HepG2 (cell line): ENCODE results near the gene ACAP3. TPM values are rescaled to one million over a fixed set of nuclear protein-coding genes. Genes with fewer than 3 reads are reported as not detected.

Source experiments
- ATAC-seq: fragments of 200-7000 bp; cut with Tn5 transposase; 3 replicates; pipeline ENCODE4 v1.9.1; 2020; ENCODE audit warnings: mild to moderate bottlenecking, moderate library complexity
- BruUV-seq: library from RNA; stranded (reverse); fragments of 400-500 nt; replicated peaks from 2 replicates; lab custom pipeline; 2021; lab: Mats Ljungman, UMichigan
- CTCF ChIA-PET: fragments of 300-600 bp; formaldehyde crosslinking; extraction: SDS; loops from one replicate; lab custom pipeline; 2021; ENCODE audit warnings: low total read pairs, inconsistent platforms, low intra/inter-chr PET ratio; lab: Yijun Ruan, JAX
- POLR2A ChIA-PET: fragments of 350-600 bp; sonication (Branson Sonifier 250); formaldehyde crosslinking; loops from one replicate; lab custom pipeline; 2020; ENCODE audit warnings: antibody characterized with exemption, inconsistent platforms; lab: Yijun Ruan, JAX
- DNase-seq: peaks from one replicate; pipeline ENCODE4 v3.0.0-alpha.2; 2015; ENCODE audit warnings: low spot score
- FAIRE-seq: peaks from 3 replicates; lab custom pipeline; 2011; peaks lifted over from hg19 to GRCh38; lab: Jason Lieb, UNC
- H2AFZ ChIP-seq: one replicate; pipeline ENCODE4 v1.6.1; 2011; ENCODE audit warnings: low read length, inconsistent platforms
- H3K27ac ChIP-seq: fragments of 300-600 bp; 3 replicates; pipeline ENCODE4 v1.8.0; 2011; ENCODE audit warnings: mixed run types, mild to moderate bottlenecking, mixed read lengths, low read length, inconsistent platforms; ENCODE audit not compliant: insufficient read depth; ENCODE audit errors: extremely low read length
- H3K27me3 ChIP-seq, 2 experiments: fragments of 200-600 bp in 1 of 2; 2 replicates in 1 of 2; 3 replicates in 1 of 2; pipeline versions ENCODE4 v1.6.0 to v1.8.0; 2011; ENCODE audit warnings: low read length in 2 of 2, mild to moderate bottlenecking in 2 of 2, moderate library complexity in 2 of 2, inconsistent platforms in 1 of 2; ENCODE audit not compliant: insufficient read depth in 2 of 2, control insufficient read depth in 1 of 2
- H3K36me3 ChIP-seq, 2 experiments: fragments of 200-600 bp in 1 of 2; replicated peaks in 1 of 2; 2 replicates in 1 of 2; 3 replicates in 1 of 2; pipeline versions ENCODE4 v1.5.1 to v1.8.0; 2011; ENCODE audit warnings: low read length in 2 of 2, inconsistent platforms in 1 of 2; ENCODE audit not compliant: insufficient read depth in 2 of 2, control insufficient read depth in 1 of 2
- H3K4me1 ChIP-seq: 2 replicates; pipeline ENCODE4 v1.5.1; 2012; ENCODE audit warnings: low read length, inconsistent platforms; ENCODE audit not compliant: insufficient read depth
- H3K4me2 ChIP-seq: 2 replicates; pipeline ENCODE4 v1.6.0; 2011; ENCODE audit warnings: low read depth, low read length, inconsistent platforms
- H3K4me3 ChIP-seq, 3 experiments: fragments of 200-600 bp in 1 of 3; sonication (generic), shearing (Covaris generic) in 1 of 3; replicated peaks in 1 of 3; 2 replicates each; pipeline ENCODE4 v1.5.1; 2011 to 2016; ENCODE audit warnings: low read length in 3 of 3, inconsistent platforms in 2 of 3, low read depth in 2 of 3, mild to moderate bottlenecking in 2 of 3, control low read depth in 1 of 3, mixed read lengths in 1 of 3; ENCODE audit not compliant: insufficient read depth in 1 of 3
- H3K79me2 ChIP-seq: one replicate; pipeline ENCODE4 v1.6.1; 2011; ENCODE audit warnings: low read length, inconsistent platforms; ENCODE audit not compliant: insufficient read depth
- H3K9ac ChIP-seq: 2 replicates; pipeline ENCODE4 v1.6.0; 2011; ENCODE audit warnings: mild to moderate bottlenecking, low read depth, low read length, inconsistent platforms; ENCODE audit not compliant: insufficient read depth
- H3K9me3 ChIP-seq: 2 replicates; pipeline ENCODE4 v1.5.1; 2012; ENCODE audit warnings: mild to moderate bottlenecking, low read length
- H4K20me1 ChIP-seq: 2 replicates; pipeline ENCODE4 v1.6.0; 2011; ENCODE audit warnings: inconsistent platforms, mild to moderate bottlenecking, low read length, moderate library complexity; ENCODE audit not compliant: insufficient read depth
- ARNTL ChIP-seq: sonication (generic); formaldehyde crosslinking; IDR thresholded peaks from 2 replicates; pipeline ENCODE4 v1.4.0; 2020; ENCODE audit warnings: mild to moderate bottlenecking, missing genetic modification reagents
- CENPBD1 ChIP-seq: sonication (generic); formaldehyde crosslinking; IDR thresholded peaks from 2 replicates; pipeline ENCODE4 v1.8.0; 2022; ENCODE audit warnings: missing genetic modification reagents, low read depth, mild to moderate bottlenecking, borderline replicate concordance
- CENPT ChIP-seq: sonication (generic); formaldehyde crosslinking; IDR thresholded peaks from 2 replicates; pipeline ENCODE4 v1.8.0; 2022; ENCODE audit warnings: low read depth, mild to moderate bottlenecking, moderate library complexity, missing genetic modification reagents
- GMEB2 ChIP-seq: IDR thresholded peaks from 2 replicates; pipeline ENCODE4 v1.6.1; 2016; ENCODE audit warnings: missing biosample characterization, missing genetic modification reagents, low read depth
- HOXA5 ChIP-seq: sonication (generic); formaldehyde crosslinking; IDR thresholded peaks from 2 replicates; pipeline ENCODE4 v1.4.0; 2020; ENCODE audit warnings: missing genetic modification reagents
- JDP2 ChIP-seq: sonication (generic); formaldehyde crosslinking; IDR thresholded peaks from 2 replicates; pipeline ENCODE4 v1.8.1; 2022; ENCODE audit warnings: missing genetic modification reagents, borderline replicate concordance
- MIER3 ChIP-seq: IDR thresholded peaks from 2 replicates; pipeline ENCODE4 v1.6.1; 2016; ENCODE audit warnings: missing compliant biosample characterization, borderline replicate concordance
- MIXL1 ChIP-seq: IDR thresholded peaks from 2 replicates; pipeline ENCODE4 v1.6.1; 2016
- NFATC3 ChIP-seq: sonication (generic); formaldehyde crosslinking; IDR thresholded peaks from 2 replicates; pipeline ENCODE4 v1.5.1; 2020; ENCODE audit warnings: mild to moderate bottlenecking, missing genetic modification reagents
- PHB2 ChIP-seq: fragments of 450-650 bp; IDR thresholded peaks from 2 replicates; pipeline ENCODE4 v1.6.1; 2018; ENCODE audit not compliant: partially characterized antibody
- PRMT3 ChIP-seq: sonication (generic); formaldehyde crosslinking; IDR thresholded peaks from 2 replicates; pipeline ENCODE4 v1.8.1; 2022; ENCODE audit warnings: low read depth, mild to moderate bottlenecking, moderate library complexity, missing genetic modification reagents, borderline replicate concordance
- USF2 ChIP-seq, 2 experiments: sonication (generic) in 1 of 2; formaldehyde crosslinking in 1 of 2; IDR thresholded peaks; 2 replicates each; pipeline versions ENCODE4 v1.5.1 to v1.6.1; 2011 to 2020; ENCODE audit warnings: borderline replicate concordance in 1 of 2, low read depth in 1 of 2, low read length in 1 of 2, mild to moderate bottlenecking in 1 of 2, missing genetic modification reagents in 1 of 2, moderate library complexity in 1 of 2
- ZBTB39 ChIP-seq: sonication (generic); formaldehyde crosslinking; IDR thresholded peaks from 2 replicates; pipeline ENCODE4 v1.5.0; 2020; ENCODE audit warnings: missing genetic modification reagents
- ZMAT3 ChIP-seq: sonication (generic); formaldehyde crosslinking; conservative IDR thresholded peaks from 2 replicates; pipeline ENCODE4 v1.7.0; 2021; ENCODE audit warnings: missing genetic modification reagents
- ZMYM4 ChIP-seq: sonication (generic); formaldehyde crosslinking; IDR thresholded peaks from 2 replicates; pipeline ENCODE4 v1.8.1; 2023; ENCODE audit warnings: mild to moderate bottlenecking, missing genetic modification reagents
- ZNF121 ChIP-seq: sonication (generic); formaldehyde crosslinking; IDR thresholded peaks from 2 replicates; pipeline ENCODE4 v1.5.0; 2020; ENCODE audit warnings: mild to moderate bottlenecking, missing genetic modification reagents
- ZNF136 ChIP-seq: sonication (generic); formaldehyde crosslinking; IDR thresholded peaks from 2 replicates; pipeline ENCODE4 v1.8.1; 2022; ENCODE audit warnings: low read depth, mild to moderate bottlenecking, moderate library complexity, missing genetic modification reagents
- ZNF367 ChIP-seq: sonication (generic); formaldehyde crosslinking; IDR thresholded peaks from 2 replicates; pipeline ENCODE4 v1.4.0; 2020; ENCODE audit warnings: missing genetic modification reagents, borderline replicate concordance
- whole genome bisulfite sequencing: methylation state at CpG from one replicate; pipeline ENCODE4 v1.1.6; 2017; ENCODE audit warnings: low lambda C conversion rate; 5-methylcytosine and 5-hydroxymethylcytosine counted together
- in situ Hi-C: cut with HindIII; loops from 2 replicates; pipeline ENCODE4 v1.10.0; 2017; ENCODE audit warnings: low pct_unique_long_range_greater_than_20kb; ENCODE audit not compliant: extremely low pct_ligation_motif_present
- intact Hi-C: fragments of 100-400 bp; cut with micrococcal nuclease; formaldehyde crosslinking; loops from one replicate; pipeline ENCODE4 v1.10.0; 2022; ENCODE audit not compliant: unreplicated experiment
- polyA plus RNA-seq, 8 experiments: library from polyadenylated mRNA; depleted of rRNA in 3 of 8; stranded (reverse) in 7 of 8; unstranded in 1 of 8; fragments of >200 nt; fragmentation: Illumina TruSeq in 4 of 8; extraction: Trizol in 4 of 8; gene quantifications; 2 replicates each; pipeline versions ENCODE4 v1.2.1 to v1.2.3, GENCODE V29; 2011 to 2016; ENCODE audit warnings: low read depth in 4 of 8, missing spikeins in 1 of 8, mixed read lengths in 1 of 8; ENCODE audit not compliant: insufficient read depth in 1 of 8
- total RNA-seq, 5 experiments: library from RNA; depleted of rRNA; stranded (reverse); fragments of >200 nt; fragmentation: Illumina TruSeq; extraction: Trizol; gene quantifications; 2 replicates each; pipeline ENCODE4 v1.2.3, GENCODE V29; 2016; ENCODE audit warnings: low read depth in 1 of 5

Gene ACAP3
- total and polyA plus RNA-seq, 2 of the 13 experiments (the other 11 are each of a cell fraction or from before 2014, with no cell fraction given), result 29.4 to 50.8 TPM

GRCh38 chr1:1343811-1344421 is 36.2 kb upstream of the ACAP3 start:
- POLR2A ChIA-PET, result interaction anchor here (1.0 kb wide), 2 partner anchors 12 to 31 kb away, joined by 3 to 7 read pairs; partner anchors contain the start of gene AURKAIP1
- Histone ChIP-seq H3K4me2 (peak overlapping the region; percentile 57; the same call in 1 of the 2 replicates), H3K9ac (0 out of 2 replicates have a peak overlapping the region, but pooled peaks have one; percentile 39), H3K27me3 (no peaks in the 10 kb centered on the region), H3K4me1 (peaks cover 42% of the 10 kb centered on the region), H3K9me3 (no peaks in the 10 kb centered on the region), H3K79me2 (peaks cover 48% of the 10 kb centered on the region), H2AFZ (no peak overlapping the region), H3K36me3 (peaks cover 9 to 20% of the 10 kb centered on the region in 2 experiments), H3K27ac (no peak overlapping the region), H3K4me3 (no peak overlapping the region), H4K20me1 (peaks cover 29% of the 10 kb centered on the region; the same call in 1 of the 2 replicates)
- WGBS, result 60% methylated on average over 1 of the region's 24 CpGs
- DNase-seq (no peak), ATAC-seq (no peak), FAIRE-seq (no peak)
- BruUV-seq, result no TSS peak
- intact Hi-C loops, result loop anchor here (2.0 kb wide), 1 partner anchor 19 kb away; the partner anchor contains the start of genes CPTP and INTS11
- in situ Hi-C loops, result no loop called here
- CTCF ChIA-PET, result interaction anchor here (2.5 kb wide), 1 partner anchor 28 kb away, joined by 11 read pairs; no protein-coding TSS in a partner anchor
- TF ChIP-seq ZBTB39 (CRISPR knock-in tag) (0 out of 2 replicates have a peak, but pooled peaks have one; percentile 35), HOXA5 (CRISPR knock-in tag) (no peak), ZNF136 (CRISPR knock-in tag) (no peak), MIER3 (CRISPR knock-in tag) (no peak), JDP2 (CRISPR knock-in tag) (no peak), ZNF121 (CRISPR knock-in tag) (no peak), CENPBD1 (CRISPR knock-in tag) (no peak), ZMAT3 (CRISPR knock-in tag) (no peak), ZNF367 (no peak), MIXL1 (CRISPR knock-in tag) (no peak), PHB2 (no peak), ARNTL (CRISPR knock-in tag) (no peak), USF2 (IDR thresholded peaks at IDR 0.05; ENCODE audit: low read depth, low read length) (no peak), USF2 (CRISPR knock-in tag; IDR thresholded peaks at IDR 0.05; ENCODE audit: borderline replicate concordance) (no peak), CENPT (CRISPR knock-in tag) (no peak), PRMT3 (CRISPR knock-in tag) (no peak), NFATC3 (CRISPR knock-in tag) (no peak), GMEB2 (CRISPR knock-in tag) (no peak), ZMYM4 (CRISPR knock-in tag) (0 out of 2 replicates have a peak, but pooled peaks have one; percentile 12)
